SW480 (cell line): ENCODE measurements around the gene ZNF648.
"Not testable (repeated sequence)": the region's sequence is repeated elsewhere in the genome, so short reads cannot be mapped to it uniquely, and the experiment has no call there.

ENCODE experiments used
- DNase-seq: peaks from one replicate; pipeline ENCODE4 v3.0.0-alpha.2; 2016; ENCODE audit warnings: low spot score

Gene ZNF648, protein sequence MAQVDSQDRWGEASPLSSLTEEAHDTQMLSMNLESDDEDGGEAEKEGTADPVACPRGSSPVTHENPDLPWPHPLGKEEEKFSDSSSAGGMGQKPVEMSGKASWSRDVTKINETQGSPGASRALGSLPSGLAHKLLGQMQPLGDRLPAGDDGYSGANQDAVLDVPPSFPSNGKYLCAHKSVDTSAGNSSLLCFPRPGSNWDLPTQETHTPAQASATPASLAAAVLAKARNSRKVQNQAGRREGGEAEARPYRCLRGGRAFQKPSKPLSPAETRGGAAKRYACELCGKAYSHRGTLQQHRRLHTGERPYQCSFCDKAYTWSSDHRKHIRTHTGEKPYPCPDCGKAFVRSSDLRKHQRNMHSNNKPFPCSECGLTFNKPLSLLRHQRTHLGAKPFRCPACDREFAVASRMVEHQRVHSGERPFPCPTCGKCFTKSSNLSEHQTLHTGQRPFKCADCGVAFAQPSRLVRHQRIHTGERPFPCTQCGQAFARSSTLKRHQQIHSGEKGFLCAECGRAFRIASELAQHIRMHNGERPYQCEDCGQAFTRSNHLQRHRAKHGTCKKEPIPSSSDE

DNA sequence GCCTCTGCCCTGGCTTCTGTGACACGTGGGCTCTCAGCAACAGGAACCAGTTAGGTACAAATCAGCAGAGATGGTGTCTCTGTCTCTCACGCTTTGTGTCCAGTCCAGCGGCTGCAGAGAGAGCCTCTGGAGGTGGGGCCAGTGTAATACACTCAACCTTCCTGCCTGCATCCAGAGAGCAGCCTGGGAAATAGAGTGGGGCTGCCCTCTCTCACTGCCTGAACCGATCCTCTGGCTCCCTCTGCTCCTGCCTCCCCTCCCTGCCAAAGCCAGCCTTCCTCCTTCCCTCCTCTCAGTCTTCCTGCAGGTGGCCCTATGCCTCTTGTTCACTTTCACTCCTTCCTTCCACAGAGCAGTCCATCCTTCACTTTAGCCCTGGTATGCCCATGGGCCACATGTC lies at the start of gene ZNF648:
TSS of gene ZNF648 (minus strand) at position 119 of the 400 bp plus-strand sequence. CDS start 3,702 bp downstream, outside the sequence.
- DNase-seq: no peak

DNA sequence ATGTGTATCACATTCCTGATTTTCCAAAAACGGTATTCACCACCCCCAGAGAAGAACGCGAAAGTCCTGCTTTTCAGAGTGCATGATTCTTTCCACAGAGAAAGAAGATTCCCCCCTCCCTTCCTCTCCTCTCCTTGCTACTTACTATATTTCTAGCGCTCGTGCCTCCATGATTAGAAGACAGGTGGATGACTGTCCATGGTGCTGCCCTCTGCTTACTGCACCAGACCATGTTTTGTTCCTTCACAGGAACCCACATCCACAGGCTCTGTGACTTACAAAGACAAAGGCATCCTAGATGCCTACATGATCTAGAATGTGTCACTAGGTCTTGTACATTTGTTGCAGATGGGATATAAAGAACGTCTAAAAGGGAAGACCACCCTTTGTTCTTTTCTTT lies 49.1 kb upstream of the ZNF648 start:
- no peak for DNase-seq

DNA sequence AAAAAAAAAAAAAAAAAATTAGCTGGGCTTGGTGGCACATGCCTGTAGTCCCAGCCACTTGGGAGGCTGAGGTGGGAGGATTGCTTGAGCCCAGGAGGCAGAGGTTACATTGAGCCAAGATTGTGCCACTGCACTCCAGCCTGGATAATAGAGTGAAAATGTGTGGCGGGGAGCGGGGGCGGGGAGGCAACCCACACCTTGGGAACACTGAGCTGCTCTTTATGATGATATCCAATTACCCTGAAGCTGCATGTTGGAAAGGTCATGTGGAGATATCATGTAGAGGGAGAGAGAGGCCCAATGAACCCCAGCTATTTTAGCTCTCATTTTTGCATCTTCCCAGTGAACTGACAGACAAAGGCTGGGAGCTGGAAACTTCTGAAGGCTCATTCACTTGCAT lies 48.3 kb upstream of the ZNF648 start:
- DNase-seq: no peak

DNA sequence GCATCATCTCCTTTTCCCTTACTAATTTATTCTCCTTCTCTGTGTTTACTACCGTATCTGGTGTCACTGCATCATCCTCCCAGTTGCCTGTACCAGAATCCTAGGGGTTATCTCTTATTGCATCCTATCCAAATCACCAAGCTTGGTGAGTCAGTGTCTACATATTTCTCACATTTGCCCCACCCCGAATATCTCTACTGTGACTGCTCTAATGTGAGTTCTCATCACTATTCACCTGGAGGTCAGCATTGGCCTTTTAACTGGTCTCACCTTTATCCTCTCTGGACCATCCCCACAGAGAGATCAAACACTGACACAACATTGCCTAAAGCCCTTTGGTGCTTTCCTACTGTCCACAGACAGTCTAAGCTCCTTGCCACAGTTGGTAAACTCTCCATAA lies 45.7 kb upstream of the ZNF648 start:
- no peak for DNase-seq

DNA sequence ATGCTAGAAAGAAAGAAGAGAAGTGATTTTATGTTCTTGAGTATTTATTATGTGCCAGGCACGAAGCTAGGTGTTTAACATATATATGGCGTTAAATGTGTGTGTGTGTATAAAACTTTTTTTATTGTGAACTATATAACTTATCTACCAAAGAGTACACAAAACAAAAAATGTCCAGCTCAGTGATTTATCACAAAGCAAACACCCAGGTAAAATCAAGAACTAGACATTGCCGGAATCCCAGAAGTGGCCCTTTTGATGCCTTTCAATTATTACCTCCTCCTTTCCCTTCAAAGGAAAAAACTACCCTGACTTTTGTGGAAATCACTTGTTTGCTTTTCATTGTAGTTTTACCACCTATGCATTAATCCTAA lies 40.5 kb upstream of the ZNF648 start:
- no peak for DNase-seq

DNA sequence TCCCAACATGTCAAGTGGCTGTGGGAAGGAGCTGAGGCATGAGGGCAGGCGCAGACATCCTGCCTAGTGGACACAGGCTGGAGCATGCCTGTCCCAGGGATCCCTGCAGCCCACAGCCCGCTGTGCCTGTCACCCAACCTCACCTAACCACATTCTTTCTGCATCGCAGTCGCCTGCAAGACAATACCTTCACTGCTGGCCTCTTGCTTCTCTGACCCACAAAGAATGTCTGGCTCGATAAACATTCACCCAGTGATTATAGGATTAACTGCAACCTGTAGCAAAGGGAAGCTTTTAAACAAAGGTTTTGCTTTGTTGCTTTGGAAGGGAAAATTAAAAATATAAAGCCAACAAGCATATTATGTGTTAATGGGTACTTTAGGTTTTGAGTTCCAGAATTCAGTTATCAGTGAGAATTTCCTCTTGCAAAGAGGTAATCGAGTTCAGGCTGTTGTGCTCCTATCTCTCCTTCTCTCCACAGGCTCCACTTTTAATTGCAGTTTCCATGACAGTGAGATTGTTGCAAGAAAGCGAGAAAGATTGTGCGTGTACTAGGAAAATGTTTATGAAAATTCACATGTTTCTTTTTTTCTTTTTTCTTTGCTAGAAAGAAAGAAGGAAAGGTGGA lies 40.0 kb upstream of the ZNF648 start:
- DNase-seq: peak; percentile 74

DNA sequence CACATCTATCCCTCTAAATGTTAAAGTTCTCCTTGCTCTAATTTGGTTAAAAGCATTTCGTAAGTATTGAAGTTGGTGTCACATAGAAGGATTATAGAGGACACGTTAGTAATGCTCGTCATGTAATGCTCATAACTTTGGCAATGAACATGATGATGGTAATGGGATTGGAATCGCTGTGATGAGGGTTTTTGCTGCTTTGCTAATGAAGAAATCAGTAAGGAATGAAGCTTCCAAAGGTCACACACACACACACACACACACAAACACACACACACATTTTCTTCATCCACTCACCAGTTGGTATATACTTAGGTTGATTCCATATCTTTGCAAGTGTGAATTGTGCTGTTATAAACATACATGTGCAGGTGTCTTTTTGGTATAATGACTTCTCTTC lies 36.8 kb upstream of the ZNF648 start:
- no peak for DNase-seq

DNA sequence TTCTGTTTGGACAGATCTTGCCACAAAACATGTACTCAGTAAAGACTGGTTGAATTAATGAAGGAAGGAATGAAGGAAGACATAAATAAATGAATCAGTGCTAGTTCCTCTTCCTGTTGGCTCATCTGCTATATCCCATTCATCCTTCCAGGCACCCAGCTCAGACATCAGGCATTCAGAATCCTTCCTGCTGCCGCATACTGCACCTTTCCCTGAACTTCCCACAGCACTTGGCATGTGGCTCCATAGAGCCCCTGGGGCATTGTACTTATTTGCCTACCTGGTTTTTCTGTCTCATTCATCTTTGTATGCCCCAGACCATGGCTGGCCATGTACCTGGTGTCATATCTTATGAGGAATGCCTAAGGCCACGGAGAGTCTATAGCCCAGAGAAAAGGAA lies 34.4 kb upstream of the ZNF648 start:
- DNase-seq: no peak

DNA sequence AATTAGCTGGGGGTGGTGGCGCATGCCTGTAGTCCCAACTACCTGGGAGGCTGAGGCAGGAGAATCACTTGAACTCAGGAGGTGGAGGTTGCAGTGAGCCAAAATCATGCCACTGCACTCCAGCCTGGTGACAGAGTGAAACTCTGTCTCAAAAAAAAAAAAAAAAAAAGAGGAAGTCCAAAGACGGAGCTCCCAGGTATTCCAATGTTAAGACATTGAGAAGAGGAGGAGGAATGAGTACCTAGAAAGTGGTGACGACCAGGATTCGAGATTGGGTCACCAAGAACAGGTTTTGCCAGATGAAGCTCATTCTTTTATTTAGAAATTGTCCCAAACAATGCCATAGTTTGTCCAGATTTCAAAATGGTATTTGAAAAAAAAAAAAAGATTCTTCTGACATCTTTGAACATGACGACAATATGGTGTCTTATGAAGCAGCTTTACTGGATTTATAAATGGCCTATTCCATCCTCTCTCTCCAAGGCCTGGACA lies 33.0 kb upstream of the ZNF648 start:
- DNase-seq: not testable (repeated sequence)

DNA sequence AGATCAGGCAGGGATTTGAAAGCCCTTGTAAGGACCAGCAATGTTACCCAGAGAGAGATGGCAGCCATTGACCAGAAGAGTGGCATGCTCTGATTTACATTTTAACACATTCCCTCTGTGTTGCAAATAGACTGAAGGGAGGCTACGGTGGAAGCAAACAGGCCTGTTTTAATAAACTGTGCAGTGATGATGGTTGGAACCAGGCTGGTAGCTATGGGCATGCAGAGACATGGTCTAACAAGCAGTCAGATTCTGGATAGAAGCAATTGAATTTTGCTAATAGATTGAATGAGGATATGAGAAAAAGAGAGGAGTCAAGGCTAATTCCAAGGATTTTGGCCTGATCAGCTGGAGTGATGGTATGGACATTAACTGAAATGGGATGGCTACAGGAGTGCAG lies 32.3 kb upstream of the ZNF648 start:
- DNase-seq: no peak

DNA sequence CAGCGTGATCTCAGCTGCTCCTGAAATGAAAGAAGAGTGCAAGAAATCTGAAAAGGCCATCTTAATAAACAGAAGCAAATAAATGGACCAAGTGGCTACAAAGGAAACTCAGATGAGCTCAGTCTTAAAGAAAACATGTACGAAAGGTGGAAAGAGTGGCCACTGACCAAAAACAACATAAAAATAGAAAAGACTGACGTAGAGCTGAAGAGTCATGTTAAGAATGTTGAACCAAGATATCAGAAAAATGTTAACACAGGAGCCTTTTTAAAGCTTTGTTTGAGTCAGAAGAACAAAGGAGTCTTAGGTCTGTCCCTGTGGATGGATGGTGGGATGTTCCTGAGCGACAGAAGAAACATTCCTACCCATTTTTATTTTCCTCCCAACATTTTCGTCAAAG lies 30.8 kb upstream of the ZNF648 start:
- DNase-seq: no peak

DNA sequence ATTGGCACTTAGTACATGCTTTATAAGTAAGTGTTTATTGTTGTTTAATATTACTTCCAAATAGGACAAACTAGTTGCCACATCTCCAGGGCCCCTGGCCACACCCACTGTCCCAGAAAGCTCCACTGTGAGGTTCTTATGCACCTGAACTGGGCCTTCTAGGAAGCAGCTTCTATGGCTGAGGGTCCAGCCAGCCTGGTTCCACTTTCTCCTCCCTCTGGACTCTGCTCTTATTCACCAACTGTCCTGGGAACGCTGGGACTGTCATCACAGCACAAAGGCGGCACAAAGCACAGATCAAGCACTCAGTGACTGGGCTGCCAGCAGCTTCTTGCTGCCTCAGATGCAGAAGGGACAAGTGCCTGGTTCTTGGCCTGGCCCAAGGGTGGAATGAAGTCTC lies 29.6 kb upstream of the ZNF648 start:
- no peak for DNase-seq

DNA sequence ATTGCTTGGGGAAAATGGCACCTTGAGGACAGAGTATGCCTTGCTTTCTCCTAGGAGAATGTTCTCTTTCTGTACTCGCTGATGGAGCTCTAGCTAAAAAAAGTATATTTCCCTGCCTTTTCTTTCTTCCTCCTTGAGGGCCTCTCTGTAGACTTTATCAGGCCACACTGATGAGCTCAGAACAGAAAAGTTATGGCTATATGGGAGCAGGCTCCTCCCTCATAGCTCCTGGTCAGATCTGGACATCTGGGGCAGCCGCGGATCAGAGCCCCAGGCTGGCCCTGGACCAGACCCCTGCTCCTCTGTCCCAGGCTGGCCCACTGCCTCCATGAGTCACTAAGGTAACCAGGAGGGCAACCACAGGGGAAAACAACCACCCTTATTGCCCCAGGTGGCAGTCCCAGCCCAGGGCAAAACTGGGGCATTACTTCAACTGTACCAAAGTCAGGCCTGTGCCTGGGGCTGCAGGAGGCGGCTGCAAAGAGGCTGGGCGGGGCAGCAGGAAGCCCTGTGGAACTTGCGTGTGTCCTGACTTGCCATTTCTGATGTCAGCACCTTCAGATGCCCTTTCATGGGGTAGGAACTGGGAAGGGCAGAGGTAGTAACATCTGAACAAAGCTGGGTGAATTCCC lies 26.3 kb upstream of the ZNF648 start:
- DNase-seq: no peak

DNA sequence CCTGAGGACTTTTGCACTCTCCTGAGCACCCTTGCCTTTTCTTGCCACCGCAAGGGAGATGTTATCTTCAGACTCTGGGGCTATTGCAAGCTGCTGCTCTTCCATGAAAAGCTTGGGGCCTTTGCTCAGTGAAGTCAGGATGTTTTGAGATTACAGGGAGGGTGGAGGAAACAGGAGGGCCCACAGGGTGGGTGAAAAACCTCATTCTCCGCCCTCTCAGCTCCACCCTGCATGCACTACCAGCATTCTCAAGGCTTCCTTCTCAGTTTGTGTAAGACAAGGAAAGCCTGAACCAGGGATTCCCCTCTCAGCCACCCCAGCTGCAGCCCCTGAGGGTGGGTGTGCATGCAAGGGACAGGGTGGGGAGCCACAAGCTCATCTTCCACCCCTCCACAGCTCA lies 25.8 kb upstream of the ZNF648 start:
- no peak for DNase-seq

DNA sequence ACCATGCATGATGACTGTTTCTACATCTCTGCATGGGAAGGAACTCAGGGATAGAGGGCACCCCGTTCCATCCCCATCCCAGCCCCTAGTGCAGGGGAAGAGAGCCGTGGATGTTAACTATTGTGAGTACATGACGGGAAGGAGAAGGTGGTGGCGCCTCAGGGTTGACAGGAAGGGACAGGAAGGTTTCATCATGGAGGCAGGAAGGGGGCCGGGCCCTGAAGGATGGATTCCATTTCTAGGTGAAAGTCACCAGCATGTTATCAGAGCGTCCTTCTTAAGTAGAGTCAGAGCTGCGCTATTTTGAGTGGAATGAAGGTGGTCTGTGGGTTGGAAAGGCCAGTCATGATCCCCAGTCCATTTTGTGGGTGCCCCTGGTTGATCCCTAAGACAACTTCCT lies 25.1 kb upstream of the ZNF648 start:
- DNase-seq: no peak

DNA sequence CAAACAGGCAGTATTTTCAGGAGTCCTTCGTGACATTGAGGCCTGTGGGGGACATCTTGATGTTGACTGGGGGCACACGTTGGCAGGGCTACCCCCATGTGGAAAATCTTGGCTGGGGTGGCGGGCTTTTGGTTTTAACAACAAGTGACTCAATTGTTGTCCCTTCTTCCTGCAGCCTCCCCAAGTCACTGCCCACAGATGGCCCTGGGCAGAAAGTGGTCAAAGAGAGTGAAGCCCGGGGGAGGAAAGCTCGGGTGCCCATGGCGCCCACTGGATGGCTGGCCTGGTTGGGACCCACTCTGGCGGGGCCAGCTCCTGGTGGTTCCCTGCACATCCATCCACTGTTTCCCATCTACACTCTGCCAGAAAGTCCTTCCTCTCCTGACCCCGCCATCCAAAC lies 24.6 kb upstream of the ZNF648 start:
- no peak for DNase-seq

DNA sequence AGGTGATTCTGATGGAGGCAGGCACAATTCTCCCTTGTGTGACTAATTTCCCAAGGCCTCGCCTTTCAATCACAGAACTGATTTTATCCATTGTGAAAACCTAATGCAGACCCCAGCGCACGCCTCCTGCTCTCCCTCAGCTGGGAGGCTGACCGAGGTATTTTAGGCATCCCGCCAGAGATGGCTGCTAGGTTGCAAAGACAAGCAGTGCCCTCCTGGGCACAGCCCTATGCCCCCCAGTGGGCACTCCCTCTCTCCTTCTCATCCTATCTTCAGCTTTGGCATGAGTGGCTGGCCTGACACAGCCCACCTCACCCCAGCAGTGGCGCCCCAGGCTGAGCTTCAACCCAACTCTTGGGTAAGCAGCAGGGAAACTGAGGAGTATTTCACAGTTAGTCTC lies 24.2 kb upstream of the ZNF648 start:
- DNase-seq: no peak

DNA sequence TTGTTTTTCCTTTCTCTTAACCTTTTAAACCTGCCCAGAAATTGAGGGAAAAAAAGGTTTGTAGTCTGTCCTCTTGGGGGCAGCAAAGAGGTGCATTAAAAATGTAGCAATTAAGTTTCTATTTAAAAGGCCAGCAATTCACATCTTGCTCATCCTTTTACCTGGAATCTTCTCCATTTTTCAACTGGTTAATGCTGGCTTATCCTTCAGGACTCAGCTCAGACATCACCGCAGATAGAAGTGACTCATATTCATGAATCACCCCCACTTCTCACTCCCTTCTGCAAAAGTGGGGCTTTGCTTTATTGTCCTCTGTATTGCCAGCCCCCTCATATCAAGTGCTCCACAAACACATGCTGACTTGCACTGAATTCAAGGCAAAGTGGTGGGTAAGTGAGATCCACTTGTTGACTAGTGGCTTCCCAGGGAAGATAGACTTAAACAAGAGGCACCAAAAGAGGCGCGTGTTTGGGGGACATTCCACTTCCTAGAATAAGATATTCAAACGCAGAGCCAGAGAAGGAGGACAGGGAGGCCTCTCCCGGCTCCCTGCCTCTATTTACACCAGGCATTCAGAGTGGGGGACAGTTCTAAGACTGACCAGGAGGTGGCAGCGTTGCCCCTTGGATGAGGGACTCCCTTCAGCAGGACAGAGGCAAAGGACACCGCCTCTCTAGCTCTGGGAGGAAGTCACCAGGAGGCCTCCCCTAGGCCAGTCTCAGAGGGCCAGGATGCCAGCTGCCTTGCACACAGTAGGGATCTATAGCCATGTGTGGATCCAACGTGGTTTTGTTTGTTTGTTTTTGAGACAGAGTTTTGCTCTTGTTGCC lies 23.2 kb upstream of the ZNF648 start:
- peak; percentile 65 for DNase-seq

DNA sequence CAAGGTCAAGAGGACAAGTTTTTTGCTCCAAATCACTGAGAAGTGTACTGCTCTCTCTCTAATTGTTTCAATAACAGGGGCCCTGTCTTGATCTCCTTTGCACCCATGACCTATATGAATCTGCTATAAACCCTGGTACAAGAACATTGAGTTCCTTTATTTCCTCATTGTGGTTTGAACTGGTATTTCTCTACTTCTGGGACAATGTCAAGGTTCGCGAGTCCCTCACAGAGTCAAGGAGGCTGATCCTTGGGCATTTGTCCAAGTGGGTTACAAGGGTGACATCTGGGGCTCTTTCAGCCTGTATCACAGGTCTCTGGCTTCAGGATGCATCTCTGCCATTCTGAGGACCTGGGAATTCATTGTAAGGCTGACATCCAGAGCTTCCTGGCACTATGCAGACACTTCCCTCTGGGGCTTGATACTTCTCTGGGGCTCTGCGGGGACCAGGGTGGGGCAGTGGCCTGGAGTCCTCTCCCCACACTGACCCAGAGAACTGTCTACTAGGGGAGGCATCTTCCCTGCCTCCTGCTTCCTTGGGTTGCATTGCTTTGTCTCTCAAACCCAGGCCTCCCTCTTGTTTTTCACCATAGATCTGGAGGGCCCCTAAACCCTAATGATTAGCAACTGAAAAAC lies 22.5 kb upstream of the ZNF648 start:
- no peak for DNase-seq

DNA sequence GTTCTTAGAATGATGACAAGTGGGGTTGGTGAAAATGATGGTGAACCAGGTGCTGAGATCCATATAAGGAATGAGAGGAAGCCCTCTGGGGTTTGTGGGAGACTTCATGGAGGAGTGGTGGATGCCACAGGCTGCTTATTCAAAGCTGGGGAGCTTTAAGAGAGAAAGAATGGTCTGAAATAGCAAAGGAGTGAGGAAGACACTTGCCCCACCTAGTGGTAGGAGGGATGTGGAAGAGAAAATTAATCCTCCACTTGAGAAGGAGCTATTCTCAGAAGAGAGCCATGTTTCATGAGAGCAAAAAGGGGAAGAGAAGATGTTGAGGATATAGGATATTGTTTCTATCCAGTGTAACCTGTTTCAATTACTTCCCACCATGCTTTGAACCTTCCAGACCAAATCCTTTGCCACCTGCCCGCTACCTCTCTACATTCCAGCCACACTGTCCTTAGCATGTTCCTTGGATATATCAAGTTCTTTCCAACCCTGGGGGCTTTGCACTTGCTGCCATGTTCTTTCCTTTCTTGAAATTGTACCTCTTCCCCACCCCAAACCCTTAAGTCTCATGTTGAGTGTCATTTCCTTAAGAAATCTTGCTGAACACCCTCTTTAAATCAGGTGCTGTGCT lies 19.6 kb upstream of the ZNF648 start:
- DNase-seq: peak; percentile 45

DNA sequence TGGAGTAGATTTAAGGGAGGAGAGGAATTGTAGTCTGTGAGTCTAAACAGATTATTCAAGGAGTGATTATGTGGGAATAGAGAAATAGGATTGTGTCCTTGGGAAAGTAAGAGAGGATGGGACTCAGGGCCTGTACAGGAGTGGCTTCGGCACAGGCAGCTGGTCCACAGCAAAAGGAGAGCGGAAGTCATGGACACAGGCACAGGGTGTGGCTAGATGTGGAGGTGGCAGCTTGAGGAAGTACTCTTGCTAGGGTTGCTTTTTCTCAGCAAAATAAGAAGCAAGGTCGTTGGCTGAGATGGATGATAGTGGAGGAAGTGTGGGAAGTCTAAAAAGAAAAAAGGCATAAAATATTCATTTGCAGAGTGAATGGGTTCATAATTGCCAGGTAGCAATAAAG lies 18.5 kb upstream of the ZNF648 start:
- DNase-seq: no peak
